Liver (tissue), 3 donors: ENCODE data around the gene RPH3AL.

Experiments used
- EGR1 ChIP-seq, 2 donors: IDR thresholded peaks; 2 replicates each; pipeline ENCODE4 v1.6.1; 2016 to 2018; ENCODE audit warnings: antibody characterized with exemption in 2 of 2, low read depth in 2 of 2
- FOXA1 ChIP-seq: IDR thresholded peaks from 2 replicates; pipeline ENCODE4 v1.6.1; 2016; ENCODE audit warnings: antibody characterized with exemption
- GABPA ChIP-seq, 2 donors: IDR thresholded peaks in 1 of 2; conservative IDR thresholded peaks in 1 of 2; 2 replicates each; pipeline ENCODE4 v1.6.1; 2016; ENCODE audit warnings: antibody characterized with exemption in 2 of 2, mild to moderate bottlenecking in 1 of 2, moderate library complexity in 1 of 2
- JUND ChIP-seq, 2 donors: IDR thresholded peaks; 2 replicates each; pipeline ENCODE4 v1.6.1; 2016; ENCODE audit warnings: antibody characterized with exemption in 2 of 2
- RAD21 ChIP-seq, 2 donors: IDR thresholded peaks; 2 replicates each; pipeline ENCODE4 v1.6.1; 2016; ENCODE audit warnings: antibody characterized with exemption in 2 of 2, mild to moderate bottlenecking in 2 of 2
- RXRA ChIP-seq, 2 donors: IDR thresholded peaks; 2 replicates each; pipeline ENCODE4 v1.6.1; 2017 to 2018; ENCODE audit warnings: antibody characterized with exemption in 2 of 2, mild to moderate bottlenecking in 1 of 2
- TAF1 ChIP-seq: conservative IDR thresholded peaks from 2 replicates; pipeline ENCODE4 v1.6.1; 2016; ENCODE audit warnings: antibody characterized with exemption, mild to moderate bottlenecking
- YY1 ChIP-seq: IDR thresholded peaks from 2 replicates; pipeline ENCODE4 v1.6.1; 2016; ENCODE audit warnings: antibody characterized with exemption, mild to moderate bottlenecking
- TF ChIP-seq, protein P1 (sequence below): fragments of 150-350 bp; IDR thresholded peaks from 2 replicates; pipeline ENCODE4 v1.5.1; 2017; ENCODE audit warnings: improper control_type of control experiment, low read depth, low read length; ENCODE audit not compliant: missing input control
- TF ChIP-seq, protein P2 (sequence below): IDR thresholded peaks from 2 replicates; pipeline ENCODE4 v1.6.1; 2016; ENCODE audit warnings: antibody characterized with exemption
- TF ChIP-seq, protein P3 (sequence below): IDR thresholded peaks from 2 replicates; pipeline ENCODE4 v1.6.1; 2016; ENCODE audit warnings: antibody characterized with exemption
- TF ChIP-seq, protein P4 (sequence below): IDR thresholded peaks from 2 replicates; pipeline ENCODE4 v1.6.1; 2016; ENCODE audit warnings: antibody characterized with exemption, mild to moderate bottlenecking
- TF ChIP-seq, protein P5 (sequence below): IDR thresholded peaks from 2 replicates; pipeline ENCODE4 v1.6.1; 2016; ENCODE audit warnings: antibody characterized with exemption
- donor health status: healthy.
- donor health status: healthy.

DNA sequence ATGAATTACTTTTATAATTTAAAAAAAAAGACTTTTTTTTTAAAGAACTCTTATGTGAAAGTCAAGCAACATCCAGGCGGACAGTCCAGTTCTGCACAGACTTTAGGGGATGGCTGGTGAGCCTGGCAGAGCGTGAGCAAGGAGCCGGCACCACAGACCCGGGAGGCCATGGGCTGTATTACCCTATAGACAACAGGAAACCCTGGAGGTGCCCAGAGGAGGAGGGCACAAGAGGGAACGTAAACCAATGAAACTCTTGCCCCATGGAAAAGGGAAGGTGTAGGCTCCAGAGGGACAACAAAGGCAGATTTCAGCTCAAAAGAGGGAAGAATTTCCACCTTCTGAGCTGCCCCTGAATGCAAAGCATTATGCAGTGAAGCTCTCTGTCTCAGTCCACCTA, 25.5 kb upstream of the RPH3AL start:
- TF ChIP-seq, protein P1, sequence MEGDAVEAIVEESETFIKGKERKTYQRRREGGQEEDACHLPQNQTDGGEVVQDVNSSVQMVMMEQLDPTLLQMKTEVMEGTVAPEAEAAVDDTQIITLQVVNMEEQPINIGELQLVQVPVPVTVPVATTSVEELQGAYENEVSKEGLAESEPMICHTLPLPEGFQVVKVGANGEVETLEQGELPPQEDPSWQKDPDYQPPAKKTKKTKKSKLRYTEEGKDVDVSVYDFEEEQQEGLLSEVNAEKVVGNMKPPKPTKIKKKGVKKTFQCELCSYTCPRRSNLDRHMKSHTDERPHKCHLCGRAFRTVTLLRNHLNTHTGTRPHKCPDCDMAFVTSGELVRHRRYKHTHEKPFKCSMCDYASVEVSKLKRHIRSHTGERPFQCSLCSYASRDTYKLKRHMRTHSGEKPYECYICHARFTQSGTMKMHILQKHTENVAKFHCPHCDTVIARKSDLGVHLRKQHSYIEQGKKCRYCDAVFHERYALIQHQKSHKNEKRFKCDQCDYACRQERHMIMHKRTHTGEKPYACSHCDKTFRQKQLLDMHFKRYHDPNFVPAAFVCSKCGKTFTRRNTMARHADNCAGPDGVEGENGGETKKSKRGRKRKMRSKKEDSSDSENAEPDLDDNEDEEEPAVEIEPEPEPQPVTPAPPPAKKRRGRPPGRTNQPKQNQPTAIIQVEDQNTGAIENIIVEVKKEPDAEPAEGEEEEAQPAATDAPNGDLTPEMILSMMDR, result no peak
- TF ChIP-seq TAF1 (no peak), FOXA1 (no peak), EGR1 (IDR thresholded peaks at IDR 0.05; ENCODE audit: low read depth in 2 of 2) (no peak), YY1 (no peak), RAD21 (IDR thresholded peaks at IDR 0.05) (no peak), JUND (IDR thresholded peaks at IDR 0.05) (no peak), GABPA (IDR thresholded peaks at IDR 0.05 in 1 of 2, conservative IDR thresholded peaks at IDR 0.05 in 1 of 2) (no peak), RXRA (IDR thresholded peaks at IDR 0.05) (no peak)
- TF ChIP-seq, protein P2, sequence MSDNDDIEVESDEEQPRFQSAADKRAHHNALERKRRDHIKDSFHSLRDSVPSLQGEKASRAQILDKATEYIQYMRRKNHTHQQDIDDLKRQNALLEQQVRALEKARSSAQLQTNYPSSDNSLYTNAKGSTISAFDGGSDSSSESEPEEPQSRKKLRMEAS, result no peak
- TF ChIP-seq, protein P3, sequence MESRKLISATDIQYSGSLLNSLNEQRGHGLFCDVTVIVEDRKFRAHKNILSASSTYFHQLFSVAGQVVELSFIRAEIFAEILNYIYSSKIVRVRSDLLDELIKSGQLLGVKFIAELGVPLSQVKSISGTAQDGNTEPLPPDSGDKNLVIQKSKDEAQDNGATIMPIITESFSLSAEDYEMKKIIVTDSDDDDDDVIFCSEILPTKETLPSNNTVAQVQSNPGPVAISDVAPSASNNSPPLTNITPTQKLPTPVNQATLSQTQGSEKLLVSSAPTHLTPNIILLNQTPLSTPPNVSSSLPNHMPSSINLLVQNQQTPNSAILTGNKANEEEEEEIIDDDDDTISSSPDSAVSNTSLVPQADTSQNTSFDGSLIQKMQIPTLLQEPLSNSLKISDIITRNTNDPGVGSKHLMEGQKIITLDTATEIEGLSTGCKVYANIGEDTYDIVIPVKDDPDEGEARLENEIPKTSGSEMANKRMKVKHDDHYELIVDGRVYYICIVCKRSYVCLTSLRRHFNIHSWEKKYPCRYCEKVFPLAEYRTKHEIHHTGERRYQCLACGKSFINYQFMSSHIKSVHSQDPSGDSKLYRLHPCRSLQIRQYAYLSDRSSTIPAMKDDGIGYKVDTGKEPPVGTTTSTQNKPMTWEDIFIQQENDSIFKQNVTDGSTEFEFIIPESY, result no peak
- TF ChIP-seq, protein P4, sequence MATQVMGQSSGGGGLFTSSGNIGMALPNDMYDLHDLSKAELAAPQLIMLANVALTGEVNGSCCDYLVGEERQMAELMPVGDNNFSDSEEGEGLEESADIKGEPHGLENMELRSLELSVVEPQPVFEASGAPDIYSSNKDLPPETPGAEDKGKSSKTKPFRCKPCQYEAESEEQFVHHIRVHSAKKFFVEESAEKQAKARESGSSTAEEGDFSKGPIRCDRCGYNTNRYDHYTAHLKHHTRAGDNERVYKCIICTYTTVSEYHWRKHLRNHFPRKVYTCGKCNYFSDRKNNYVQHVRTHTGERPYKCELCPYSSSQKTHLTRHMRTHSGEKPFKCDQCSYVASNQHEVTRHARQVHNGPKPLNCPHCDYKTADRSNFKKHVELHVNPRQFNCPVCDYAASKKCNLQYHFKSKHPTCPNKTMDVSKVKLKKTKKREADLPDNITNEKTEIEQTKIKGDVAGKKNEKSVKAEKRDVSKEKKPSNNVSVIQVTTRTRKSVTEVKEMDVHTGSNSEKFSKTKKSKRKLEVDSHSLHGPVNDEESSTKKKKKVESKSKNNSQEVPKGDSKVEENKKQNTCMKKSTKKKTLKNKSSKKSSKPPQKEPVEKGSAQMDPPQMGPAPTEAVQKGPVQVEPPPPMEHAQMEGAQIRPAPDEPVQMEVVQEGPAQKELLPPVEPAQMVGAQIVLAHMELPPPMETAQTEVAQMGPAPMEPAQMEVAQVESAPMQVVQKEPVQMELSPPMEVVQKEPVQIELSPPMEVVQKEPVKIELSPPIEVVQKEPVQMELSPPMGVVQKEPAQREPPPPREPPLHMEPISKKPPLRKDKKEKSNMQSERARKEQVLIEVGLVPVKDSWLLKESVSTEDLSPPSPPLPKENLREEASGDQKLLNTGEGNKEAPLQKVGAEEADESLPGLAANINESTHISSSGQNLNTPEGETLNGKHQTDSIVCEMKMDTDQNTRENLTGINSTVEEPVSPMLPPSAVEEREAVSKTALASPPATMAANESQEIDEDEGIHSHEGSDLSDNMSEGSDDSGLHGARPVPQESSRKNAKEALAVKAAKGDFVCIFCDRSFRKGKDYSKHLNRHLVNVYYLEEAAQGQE, result no peak
- TF ChIP-seq, protein P5, sequence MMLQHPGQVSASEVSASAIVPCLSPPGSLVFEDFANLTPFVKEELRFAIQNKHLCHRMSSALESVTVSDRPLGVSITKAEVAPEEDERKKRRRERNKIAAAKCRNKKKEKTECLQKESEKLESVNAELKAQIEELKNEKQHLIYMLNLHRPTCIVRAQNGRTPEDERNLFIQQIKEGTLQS, result no peak
